Stomach smooth muscle (tissue), 2 donors: ENCODE data around the gene MANF.

Source experiments
- H3K27ac ChIP-seq: one replicate; pipeline ENCODE4 v1.7.0; 2013; ENCODE audit warnings: mild to moderate bottlenecking, low read length, inconsistent platforms
- H3K27me3 ChIP-seq, 2 donors: one replicate each; pipeline ENCODE4 v1.7.0; 2013; ENCODE audit warnings: low read length in 2 of 2; ENCODE audit not compliant: insufficient read depth in 2 of 2, control insufficient read depth in 1 of 2
- H3K36me3 ChIP-seq, 2 donors: one replicate each; pipeline ENCODE4 v1.7.0; 2013; ENCODE audit warnings: low read length in 2 of 2; ENCODE audit not compliant: control insufficient read depth in 2 of 2, insufficient read depth in 2 of 2
- H3K4me1 ChIP-seq: one replicate; pipeline ENCODE4 v1.7.0; 2013; ENCODE audit warnings: low read length; ENCODE audit not compliant: control insufficient read depth, insufficient read depth
- H3K4me3 ChIP-seq, 2 donors: one replicate each; pipeline ENCODE4 v1.7.0; 2013; ENCODE audit warnings: low read length in 2 of 2
- H3K9ac ChIP-seq, 2 donors: one replicate each; pipeline ENCODE4 v1.7.0; 2013; ENCODE audit warnings: low read length in 2 of 2, mild to moderate bottlenecking in 1 of 2
- H3K9me3 ChIP-seq, 2 donors: one replicate each; pipeline ENCODE4 v1.7.0; 2013; ENCODE audit warnings: low read length in 2 of 2; ENCODE audit not compliant: control insufficient read depth in 2 of 2
- donor health status: healthy.
- donor health status: Pancreatic carcinoma.

The MANF gene

GRCh38 chr3:51434746-51435327 is 49.7 kb downstream of the MANF start:
- H3K27ac ChIP-seq = no peak overlapping the region
- H3K9me3 ChIP-seq = no peaks in the 10 kb centered on the region
- H3K9ac ChIP-seq = no peak overlapping the region
- no peak overlapping the region for H3K4me3 ChIP-seq
- no peaks in the 10 kb centered on the region for H3K4me1 ChIP-seq
- H3K36me3 ChIP-seq = peaks cover 7 to 11% of the 10 kb centered on the region in 2 donors
- H3K27me3 ChIP-seq = no peaks in the 10 kb centered on the region

GRCh38 chr3:51436998-51437639 is 52.0 kb downstream of the MANF start:
- Histone ChIP-seq H3K9me3 (no peaks in the 10 kb centered on the region), H3K9ac (no peak overlapping the region), H3K4me1 (no peaks in the 10 kb centered on the region), H3K27ac (no peak overlapping the region), H3K4me3 (no peak overlapping the region), H3K27me3 (no peaks in the 10 kb centered on the region), H3K36me3 (peaks cover 13 to 17% of the 10 kb centered on the region in 2 donors)
